C4-2B (cell line): Measurements from ENCODE around the gene ZNF786.

Experiments used
- ZFX ChIP-seq: fragments of 450-650 bp; IDR thresholded peaks from 2 replicates; pipeline ENCODE4 v1.6.1; 2017
- TF ChIP-seq, protein P1 (sequence below): fragments of 450-650 bp; conservative IDR thresholded peaks from 2 replicates; pipeline ENCODE4 v1.5.1; 2017; ENCODE audit warnings: mild to moderate bottlenecking

DNA sequence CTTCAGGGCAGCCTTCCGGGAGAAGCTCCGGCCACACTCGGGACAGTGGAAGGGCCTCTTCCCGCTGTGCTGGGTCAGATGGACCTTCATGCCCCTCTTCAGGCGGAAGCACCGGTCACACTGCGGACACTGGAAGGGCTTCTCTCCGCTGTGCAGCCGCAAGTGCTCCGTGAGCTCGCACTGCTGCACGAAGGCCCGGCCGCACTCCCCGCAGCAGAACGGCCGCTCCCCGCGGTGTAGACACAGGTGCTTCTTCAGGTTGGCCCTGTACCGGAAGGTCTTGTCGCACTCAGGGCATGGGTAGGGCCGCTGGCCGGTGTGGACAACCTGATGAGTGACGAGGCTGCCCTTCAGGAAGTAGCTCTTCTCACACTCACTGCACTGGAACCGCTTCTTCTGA, 14.2 kb upstream of the ZNF786 start:
- TF ChIP-seq, protein P1, sequence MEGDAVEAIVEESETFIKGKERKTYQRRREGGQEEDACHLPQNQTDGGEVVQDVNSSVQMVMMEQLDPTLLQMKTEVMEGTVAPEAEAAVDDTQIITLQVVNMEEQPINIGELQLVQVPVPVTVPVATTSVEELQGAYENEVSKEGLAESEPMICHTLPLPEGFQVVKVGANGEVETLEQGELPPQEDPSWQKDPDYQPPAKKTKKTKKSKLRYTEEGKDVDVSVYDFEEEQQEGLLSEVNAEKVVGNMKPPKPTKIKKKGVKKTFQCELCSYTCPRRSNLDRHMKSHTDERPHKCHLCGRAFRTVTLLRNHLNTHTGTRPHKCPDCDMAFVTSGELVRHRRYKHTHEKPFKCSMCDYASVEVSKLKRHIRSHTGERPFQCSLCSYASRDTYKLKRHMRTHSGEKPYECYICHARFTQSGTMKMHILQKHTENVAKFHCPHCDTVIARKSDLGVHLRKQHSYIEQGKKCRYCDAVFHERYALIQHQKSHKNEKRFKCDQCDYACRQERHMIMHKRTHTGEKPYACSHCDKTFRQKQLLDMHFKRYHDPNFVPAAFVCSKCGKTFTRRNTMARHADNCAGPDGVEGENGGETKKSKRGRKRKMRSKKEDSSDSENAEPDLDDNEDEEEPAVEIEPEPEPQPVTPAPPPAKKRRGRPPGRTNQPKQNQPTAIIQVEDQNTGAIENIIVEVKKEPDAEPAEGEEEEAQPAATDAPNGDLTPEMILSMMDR: no peak
- TF ChIP-seq ZFX: no peak
